Measurements from ENCODE around the gene HIKESHI. TPM values are rescaled to one million over a fixed set of nuclear protein-coding genes. Genes with fewer than 3 reads are reported as not detected.

Gene HIKESHI
- total RNA-seq, 3 donors from 2014 or later: 34.7 to 53.9 (median 43.5) TPM

DNA sequence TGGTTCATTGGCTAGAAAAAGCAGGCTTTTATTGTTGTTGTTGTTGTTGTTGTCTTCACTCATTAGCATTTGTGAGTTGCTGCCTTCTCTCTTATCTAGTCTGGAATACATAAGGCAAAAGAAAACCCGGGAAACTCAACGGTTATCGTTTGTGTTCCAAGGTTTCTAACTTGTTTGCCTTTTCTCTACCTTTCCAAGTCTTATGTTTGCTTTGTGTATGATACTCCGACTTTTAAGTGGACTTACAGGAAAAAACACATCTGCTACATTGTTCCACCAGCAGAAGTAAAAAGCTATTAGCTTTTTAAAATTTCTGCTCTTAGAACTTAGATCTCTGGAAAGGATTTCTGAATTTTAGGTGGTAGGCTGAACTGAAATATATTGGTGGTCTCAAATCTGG is 27.0 kb upstream of the HIKESHI start:
- no peak for TF ChIP-seq POLR2A (IDR thresholded peaks at IDR 0.05)
- no peak for DNase-seq (ENCODE audit: low spot score in 2 of 2)
- no peaks in the 10 kb centered on the region for H3K36me3 ChIP-seq
- H3K4me3 ChIP-seq: no peak overlapping the region
- H3K9me3 ChIP-seq: no peaks in the 10 kb centered on the region
- no peaks in the 10 kb centered on the region for H3K4me1 ChIP-seq
- intact Hi-C loops (cut with DNase I; ENCODE audit: low total_unique reads): loop anchor here (5.0 kb wide), 1 partner anchor 518 kb away; no protein-coding TSS in a partner anchor
- no peaks in the 10 kb centered on the region for H3K27me3 ChIP-seq
- H3K27ac ChIP-seq: no peak overlapping the region

- no peak overlapping the region for H3K27ac ChIP-seq
- H3K9me3 ChIP-seq: no peaks in the 10 kb centered on the region
- H3K36me3 ChIP-seq: no peaks in the 10 kb centered on the region
- no peak overlapping the region for H3K4me3 ChIP-seq
- H3K27me3 ChIP-seq: no peaks in the 10 kb centered on the region
- TF ChIP-seq POLR2A (IDR thresholded peaks at IDR 0.05) (no peak), POLR2AphosphoS5 (IDR thresholded peaks at IDR 0.05) (no peak)
- TF ChIP-seq, protein P1, sequence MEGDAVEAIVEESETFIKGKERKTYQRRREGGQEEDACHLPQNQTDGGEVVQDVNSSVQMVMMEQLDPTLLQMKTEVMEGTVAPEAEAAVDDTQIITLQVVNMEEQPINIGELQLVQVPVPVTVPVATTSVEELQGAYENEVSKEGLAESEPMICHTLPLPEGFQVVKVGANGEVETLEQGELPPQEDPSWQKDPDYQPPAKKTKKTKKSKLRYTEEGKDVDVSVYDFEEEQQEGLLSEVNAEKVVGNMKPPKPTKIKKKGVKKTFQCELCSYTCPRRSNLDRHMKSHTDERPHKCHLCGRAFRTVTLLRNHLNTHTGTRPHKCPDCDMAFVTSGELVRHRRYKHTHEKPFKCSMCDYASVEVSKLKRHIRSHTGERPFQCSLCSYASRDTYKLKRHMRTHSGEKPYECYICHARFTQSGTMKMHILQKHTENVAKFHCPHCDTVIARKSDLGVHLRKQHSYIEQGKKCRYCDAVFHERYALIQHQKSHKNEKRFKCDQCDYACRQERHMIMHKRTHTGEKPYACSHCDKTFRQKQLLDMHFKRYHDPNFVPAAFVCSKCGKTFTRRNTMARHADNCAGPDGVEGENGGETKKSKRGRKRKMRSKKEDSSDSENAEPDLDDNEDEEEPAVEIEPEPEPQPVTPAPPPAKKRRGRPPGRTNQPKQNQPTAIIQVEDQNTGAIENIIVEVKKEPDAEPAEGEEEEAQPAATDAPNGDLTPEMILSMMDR (IDR thresholded peaks at IDR 0.05): no peak
- no peaks in the 10 kb centered on the region for H3K4me1 ChIP-seq
- DNase-seq (ENCODE audit: low spot score in 2 of 2): no peak
- intact Hi-C loops (cut with DNase I; ENCODE audit: low total_unique reads): no loop called here
Observed at GRCh38 chr11:86275493-86276370, 26.3 kb upstream of the HIKESHI start.

DNA sequence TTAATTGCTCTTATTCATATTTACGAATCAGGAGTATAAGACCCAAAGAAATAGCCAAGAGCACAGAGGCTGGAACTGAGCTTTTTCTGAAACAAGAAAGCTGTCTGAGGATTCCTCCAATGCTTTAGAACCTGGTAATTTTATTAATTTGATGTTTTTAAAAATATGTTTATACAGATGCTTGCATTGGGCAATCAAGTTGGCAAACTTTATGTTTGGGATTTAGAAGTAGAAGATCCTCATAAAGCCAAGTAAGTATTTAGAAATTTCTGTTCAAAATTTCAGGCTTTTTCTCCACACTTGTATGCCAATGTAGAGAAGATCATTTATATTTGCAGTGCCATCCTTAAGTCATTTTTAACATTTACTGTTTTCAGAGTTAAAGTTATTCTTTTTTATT is 24.3 kb upstream of the HIKESHI start:
- Histone ChIP-seq H3K27ac (no peak overlapping the region), H3K36me3 (no peaks in the 10 kb centered on the region), H3K4me1 (no peaks in the 10 kb centered on the region), H3K4me3 (no peak overlapping the region), H3K9me3 (no peaks in the 10 kb centered on the region), H3K27me3 (no peaks in the 10 kb centered on the region)
- TF ChIP-seq, protein P1 (IDR thresholded peaks at IDR 0.05): no peak
- no peak for DNase-seq (ENCODE audit: low spot score in 2 of 2)
- intact Hi-C loops (cut with DNase I; ENCODE audit: low total_unique reads): no loop called here

GRCh38 chr11:86278226-86278625 is 23.8 kb upstream of the HIKESHI start:
- H3K4me3 ChIP-seq: no peak overlapping the region
- no peaks in the 10 kb centered on the region for H3K27me3 ChIP-seq
- H3K4me1 ChIP-seq: no peaks in the 10 kb centered on the region
- DNase-seq (ENCODE audit: low spot score in 2 of 2): no peak
- intact Hi-C loops (cut with DNase I; ENCODE audit: low total_unique reads): no loop called here
- no peak overlapping the region for H3K27ac ChIP-seq
- no peaks in the 10 kb centered on the region for H3K9me3 ChIP-seq
- no peaks in the 10 kb centered on the region for H3K36me3 ChIP-seq
- TF ChIP-seq POLR2A (IDR thresholded peaks at IDR 0.05) (no peak), POLR2AphosphoS5 (IDR thresholded peaks at IDR 0.05) (no peak)
- TF ChIP-seq, protein P1 (IDR thresholded peaks at IDR 0.05): no peak

DNA sequence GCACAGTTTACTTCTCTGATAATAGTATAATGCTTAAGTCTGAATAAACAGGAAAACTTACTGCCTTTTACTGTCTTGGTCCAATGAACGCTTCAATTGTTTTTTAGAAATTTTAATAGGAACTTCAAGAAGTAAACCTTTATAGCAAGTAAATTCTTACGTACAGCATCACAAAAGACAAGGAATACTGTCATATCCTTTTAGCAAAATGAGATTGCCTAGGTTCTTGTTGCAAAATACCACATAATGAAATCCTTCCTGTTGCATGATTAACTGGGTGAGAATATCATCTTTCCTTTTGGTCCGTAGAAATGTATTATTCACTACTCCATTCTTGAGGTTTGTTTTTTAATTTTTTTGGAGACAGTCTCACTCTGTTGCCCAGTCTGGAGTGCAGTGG is 22.3 kb upstream of the HIKESHI start:
- Histone ChIP-seq H3K27ac (no peak overlapping the region), H3K27me3 (no peaks in the 10 kb centered on the region), H3K4me3 (no peak overlapping the region), H3K4me1 (no peaks in the 10 kb centered on the region), H3K9me3 (no peaks in the 10 kb centered on the region), H3K36me3 (no peaks in the 10 kb centered on the region)
- intact Hi-C loops (cut with DNase I; ENCODE audit: low total_unique reads): no loop called here
- TF ChIP-seq, protein P1 (IDR thresholded peaks at IDR 0.05): no peak
- no peak for TF ChIP-seq POLR2A (IDR thresholded peaks at IDR 0.05)
- no peak for TF ChIP-seq POLR2AphosphoS5 (IDR thresholded peaks at IDR 0.05)
- no peak for DNase-seq (ENCODE audit: low spot score in 2 of 2)
